ENCODE results near the gene CDH7.

DNA sequence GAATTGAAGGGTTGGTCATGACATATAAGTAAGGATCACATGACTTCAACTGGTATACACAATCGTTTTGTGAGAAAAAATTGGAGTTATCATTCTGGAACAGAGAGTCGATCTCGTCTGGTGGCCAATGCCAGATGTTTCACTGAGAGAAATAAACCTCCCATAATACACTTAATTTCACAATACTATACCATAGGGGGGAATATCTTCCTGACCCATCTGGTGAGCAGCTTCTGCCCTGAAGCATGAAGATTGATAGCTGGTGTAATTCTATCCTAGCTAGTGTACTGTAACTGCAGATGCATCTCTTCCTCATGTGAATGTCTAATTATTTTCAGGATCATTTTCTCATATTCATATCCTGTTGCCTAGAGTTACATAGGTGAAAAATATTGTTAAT, 15.7 kb upstream of the CDH7 start:
- TF ChIP-seq, protein P1, sequence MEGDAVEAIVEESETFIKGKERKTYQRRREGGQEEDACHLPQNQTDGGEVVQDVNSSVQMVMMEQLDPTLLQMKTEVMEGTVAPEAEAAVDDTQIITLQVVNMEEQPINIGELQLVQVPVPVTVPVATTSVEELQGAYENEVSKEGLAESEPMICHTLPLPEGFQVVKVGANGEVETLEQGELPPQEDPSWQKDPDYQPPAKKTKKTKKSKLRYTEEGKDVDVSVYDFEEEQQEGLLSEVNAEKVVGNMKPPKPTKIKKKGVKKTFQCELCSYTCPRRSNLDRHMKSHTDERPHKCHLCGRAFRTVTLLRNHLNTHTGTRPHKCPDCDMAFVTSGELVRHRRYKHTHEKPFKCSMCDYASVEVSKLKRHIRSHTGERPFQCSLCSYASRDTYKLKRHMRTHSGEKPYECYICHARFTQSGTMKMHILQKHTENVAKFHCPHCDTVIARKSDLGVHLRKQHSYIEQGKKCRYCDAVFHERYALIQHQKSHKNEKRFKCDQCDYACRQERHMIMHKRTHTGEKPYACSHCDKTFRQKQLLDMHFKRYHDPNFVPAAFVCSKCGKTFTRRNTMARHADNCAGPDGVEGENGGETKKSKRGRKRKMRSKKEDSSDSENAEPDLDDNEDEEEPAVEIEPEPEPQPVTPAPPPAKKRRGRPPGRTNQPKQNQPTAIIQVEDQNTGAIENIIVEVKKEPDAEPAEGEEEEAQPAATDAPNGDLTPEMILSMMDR (IDR thresholded peaks at IDR 0.05), result no peak
- TF ChIP-seq TCF7L2 (IDR thresholded peaks at IDR 0.05; ENCODE audit: low read depth, low read length) (no peak), POLR2AphosphoS5 (IDR thresholded peaks at IDR 0.05; ENCODE audit: low read depth, low read length) (no peak), SIN3A (IDR thresholded peaks at IDR 0.05; ENCODE audit: borderline replicate concordance, insufficient read depth, low read depth, low read length) (no peak)
- TF ChIP-seq, protein P2, sequence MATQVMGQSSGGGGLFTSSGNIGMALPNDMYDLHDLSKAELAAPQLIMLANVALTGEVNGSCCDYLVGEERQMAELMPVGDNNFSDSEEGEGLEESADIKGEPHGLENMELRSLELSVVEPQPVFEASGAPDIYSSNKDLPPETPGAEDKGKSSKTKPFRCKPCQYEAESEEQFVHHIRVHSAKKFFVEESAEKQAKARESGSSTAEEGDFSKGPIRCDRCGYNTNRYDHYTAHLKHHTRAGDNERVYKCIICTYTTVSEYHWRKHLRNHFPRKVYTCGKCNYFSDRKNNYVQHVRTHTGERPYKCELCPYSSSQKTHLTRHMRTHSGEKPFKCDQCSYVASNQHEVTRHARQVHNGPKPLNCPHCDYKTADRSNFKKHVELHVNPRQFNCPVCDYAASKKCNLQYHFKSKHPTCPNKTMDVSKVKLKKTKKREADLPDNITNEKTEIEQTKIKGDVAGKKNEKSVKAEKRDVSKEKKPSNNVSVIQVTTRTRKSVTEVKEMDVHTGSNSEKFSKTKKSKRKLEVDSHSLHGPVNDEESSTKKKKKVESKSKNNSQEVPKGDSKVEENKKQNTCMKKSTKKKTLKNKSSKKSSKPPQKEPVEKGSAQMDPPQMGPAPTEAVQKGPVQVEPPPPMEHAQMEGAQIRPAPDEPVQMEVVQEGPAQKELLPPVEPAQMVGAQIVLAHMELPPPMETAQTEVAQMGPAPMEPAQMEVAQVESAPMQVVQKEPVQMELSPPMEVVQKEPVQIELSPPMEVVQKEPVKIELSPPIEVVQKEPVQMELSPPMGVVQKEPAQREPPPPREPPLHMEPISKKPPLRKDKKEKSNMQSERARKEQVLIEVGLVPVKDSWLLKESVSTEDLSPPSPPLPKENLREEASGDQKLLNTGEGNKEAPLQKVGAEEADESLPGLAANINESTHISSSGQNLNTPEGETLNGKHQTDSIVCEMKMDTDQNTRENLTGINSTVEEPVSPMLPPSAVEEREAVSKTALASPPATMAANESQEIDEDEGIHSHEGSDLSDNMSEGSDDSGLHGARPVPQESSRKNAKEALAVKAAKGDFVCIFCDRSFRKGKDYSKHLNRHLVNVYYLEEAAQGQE (IDR thresholded peaks at IDR 0.05; ENCODE audit: insufficient read depth in 1 of 2, low read depth in 2 of 2, low read length in 1 of 2), result no peak
